ENCODE results near the gene CEP68.

The CEP68 gene

DNA sequence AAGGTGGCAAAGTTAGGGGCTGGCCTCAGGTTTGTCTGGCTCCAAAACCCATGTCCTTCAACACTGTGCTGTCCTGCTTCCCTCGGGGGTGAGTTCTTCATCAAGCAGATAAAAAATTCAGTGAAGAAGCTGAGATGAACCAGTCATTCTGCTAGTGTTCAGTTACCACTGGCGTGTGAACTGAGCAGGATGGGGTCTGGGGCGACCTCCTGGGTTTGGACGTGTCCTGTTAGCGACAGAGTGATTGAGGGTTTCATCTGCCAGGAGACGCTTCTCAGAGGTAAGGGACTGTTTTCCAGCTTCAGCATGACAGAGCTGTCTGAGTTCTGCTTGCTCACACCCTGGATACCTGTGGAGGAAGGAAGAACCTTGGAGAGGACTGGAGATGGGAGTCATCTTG is 14.6 kb downstream of the CEP68 start:
- H3K27me3 ChIP-seq (replicated peaks; ENCODE audit: control insufficient read depth, insufficient read depth, low read length) = no peaks in the 10 kb centered on the region
- TF ChIP-seq, protein P1, sequence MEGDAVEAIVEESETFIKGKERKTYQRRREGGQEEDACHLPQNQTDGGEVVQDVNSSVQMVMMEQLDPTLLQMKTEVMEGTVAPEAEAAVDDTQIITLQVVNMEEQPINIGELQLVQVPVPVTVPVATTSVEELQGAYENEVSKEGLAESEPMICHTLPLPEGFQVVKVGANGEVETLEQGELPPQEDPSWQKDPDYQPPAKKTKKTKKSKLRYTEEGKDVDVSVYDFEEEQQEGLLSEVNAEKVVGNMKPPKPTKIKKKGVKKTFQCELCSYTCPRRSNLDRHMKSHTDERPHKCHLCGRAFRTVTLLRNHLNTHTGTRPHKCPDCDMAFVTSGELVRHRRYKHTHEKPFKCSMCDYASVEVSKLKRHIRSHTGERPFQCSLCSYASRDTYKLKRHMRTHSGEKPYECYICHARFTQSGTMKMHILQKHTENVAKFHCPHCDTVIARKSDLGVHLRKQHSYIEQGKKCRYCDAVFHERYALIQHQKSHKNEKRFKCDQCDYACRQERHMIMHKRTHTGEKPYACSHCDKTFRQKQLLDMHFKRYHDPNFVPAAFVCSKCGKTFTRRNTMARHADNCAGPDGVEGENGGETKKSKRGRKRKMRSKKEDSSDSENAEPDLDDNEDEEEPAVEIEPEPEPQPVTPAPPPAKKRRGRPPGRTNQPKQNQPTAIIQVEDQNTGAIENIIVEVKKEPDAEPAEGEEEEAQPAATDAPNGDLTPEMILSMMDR (IDR thresholded peaks at IDR 0.05; ENCODE audit: insufficient read depth, low read length, poor library complexity, severe bottlenecking) = no peak
- H3K4me3 ChIP-seq (replicated peaks; ENCODE audit: low read depth, low read length) = no peak overlapping the region
- no peak for DNase-seq (ENCODE audit: extremely low read depth, insufficient read length)
- peaks cover 18% of the 10 kb centered on the region for H3K36me3 ChIP-seq (ENCODE audit: control insufficient read depth, insufficient read depth, low read length)

GRCh38 chr2:65071499-65072180 is 15.4 kb downstream of the CEP68 start:
- TF ChIP-seq, protein P1 (IDR thresholded peaks at IDR 0.05; ENCODE audit: insufficient read depth, low read length, poor library complexity, severe bottlenecking) = no peak
- no peak for DNase-seq (ENCODE audit: extremely low read depth, insufficient read length)
- peaks cover 21% of the 10 kb centered on the region for H3K36me3 ChIP-seq (ENCODE audit: control insufficient read depth, insufficient read depth, low read length)
- no peak overlapping the region for H3K4me3 ChIP-seq (replicated peaks; ENCODE audit: low read depth, low read length)
- H3K27me3 ChIP-seq (replicated peaks; ENCODE audit: control insufficient read depth, insufficient read depth, low read length) = no peaks in the 10 kb centered on the region

GRCh38 chr2:65072181-65072970 is 16.2 kb downstream of the CEP68 start:
- TF ChIP-seq, protein P1 (IDR thresholded peaks at IDR 0.05; ENCODE audit: insufficient read depth, low read length, poor library complexity, severe bottlenecking) = no peak
- no peaks in the 10 kb centered on the region for H3K27me3 ChIP-seq (replicated peaks; ENCODE audit: control insufficient read depth, insufficient read depth, low read length)
- H3K36me3 ChIP-seq (ENCODE audit: control insufficient read depth, insufficient read depth, low read length) = peaks cover 21% of the 10 kb centered on the region
- H3K4me3 ChIP-seq (replicated peaks; ENCODE audit: low read depth, low read length) = no peak overlapping the region
- DNase-seq (ENCODE audit: extremely low read depth, insufficient read length) = peak; percentile 26

DNA sequence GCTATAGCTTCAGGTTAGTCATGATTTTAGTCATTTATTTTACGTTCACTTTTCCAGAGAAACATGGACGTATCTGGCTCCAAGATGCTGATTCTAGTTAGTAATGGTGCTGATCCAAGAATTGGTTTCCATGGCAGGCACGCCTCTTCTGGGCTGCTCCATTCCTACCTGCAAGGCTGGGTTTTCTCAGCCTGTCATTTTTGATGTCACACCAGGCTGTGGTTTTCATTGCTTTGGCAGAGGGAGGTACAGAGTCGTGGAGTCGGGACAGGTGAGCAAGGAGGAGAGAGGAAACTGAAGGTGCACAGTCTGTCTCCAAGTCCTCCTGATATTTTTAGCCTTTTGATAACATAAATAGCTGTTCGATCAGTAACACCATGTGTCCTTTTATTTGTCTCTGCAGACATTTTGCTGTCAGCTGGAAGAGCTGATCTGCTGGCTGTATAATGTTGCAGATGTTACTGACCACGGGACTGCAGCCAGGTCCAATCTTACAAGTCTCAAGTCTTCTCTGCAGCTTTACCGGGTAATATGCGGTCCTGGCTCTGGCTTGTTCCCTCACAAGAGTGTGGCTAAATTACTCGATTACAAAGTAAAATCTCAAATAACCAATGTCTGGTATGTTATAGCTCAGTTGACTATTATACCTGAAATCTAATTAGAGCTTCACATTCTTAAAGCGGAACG is 17.8 kb downstream of the CEP68 start:
- peaks cover 28% of the 10 kb centered on the region for H3K36me3 ChIP-seq (ENCODE audit: control insufficient read depth, insufficient read depth, low read length)
- DNase-seq (ENCODE audit: extremely low read depth, insufficient read length) = no peak
- H3K4me3 ChIP-seq (replicated peaks; ENCODE audit: low read depth, low read length) = no peak overlapping the region
- no peaks in the 10 kb centered on the region for H3K27me3 ChIP-seq (replicated peaks; ENCODE audit: control insufficient read depth, insufficient read depth, low read length)
- TF ChIP-seq, protein P1 (IDR thresholded peaks at IDR 0.05; ENCODE audit: insufficient read depth, low read length, poor library complexity, severe bottlenecking) = no peak

DNA sequence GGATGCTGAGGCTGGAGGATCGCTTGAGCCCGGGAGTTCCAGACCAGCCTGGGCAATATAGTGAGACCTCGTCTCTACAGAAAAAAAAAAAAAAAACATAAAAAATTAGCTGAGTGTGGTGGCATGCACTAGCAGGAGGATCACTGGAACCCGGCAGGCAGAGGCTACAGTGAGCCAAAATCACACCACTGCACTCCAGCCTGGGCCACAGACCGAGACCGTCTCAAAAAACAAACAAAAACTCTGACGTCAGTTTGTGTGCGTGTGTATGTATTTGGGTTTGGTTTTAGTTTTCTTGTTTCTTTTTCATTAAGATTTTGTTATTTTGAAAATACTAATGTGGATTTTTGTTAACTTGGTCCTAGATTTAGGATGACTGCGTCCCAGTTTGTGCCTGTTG is 19.0 kb downstream of the CEP68 start:
- TF ChIP-seq, protein P1 (IDR thresholded peaks at IDR 0.05; ENCODE audit: insufficient read depth, low read length, poor library complexity, severe bottlenecking) = no peak
- H3K4me3 ChIP-seq (replicated peaks; ENCODE audit: low read depth, low read length) = no peak overlapping the region
- DNase-seq (ENCODE audit: extremely low read depth, insufficient read length) = no peak
- H3K36me3 ChIP-seq (ENCODE audit: control insufficient read depth, insufficient read depth, low read length) = peaks cover 33% of the 10 kb centered on the region
- H3K27me3 ChIP-seq (replicated peaks; ENCODE audit: control insufficient read depth, insufficient read depth, low read length) = no peaks in the 10 kb centered on the region
